Tibial nerve (tissue), 3 donors: ENCODE measurements around the gene ATP6V0E2.

Source experiments
- POLR2A ChIP-seq, 2 donors: fragments of 450-650 bp; IDR thresholded peaks; one replicate each; pipeline ENCODE4 v1.6.1; 2017; ENCODE audit warnings: antibody characterized with exemption in 2 of 2, mild to moderate bottlenecking in 2 of 2, moderate library complexity in 2 of 2
- TF ChIP-seq, protein P1 (sequence below), 5 experiments: fragments of 200-600 bp in 3 of 5; fragments of 450-650 bp in 2 of 5; sonication (generic) in 3 of 5; IDR thresholded peaks; one replicate each; pipeline ENCODE4 v1.5.1; 2016 to 2019; ENCODE audit warnings: antibody characterized with exemption in 5 of 5, mild to moderate bottlenecking in 3 of 5, moderate library complexity in 2 of 5

- TF ChIP-seq, protein P1, sequence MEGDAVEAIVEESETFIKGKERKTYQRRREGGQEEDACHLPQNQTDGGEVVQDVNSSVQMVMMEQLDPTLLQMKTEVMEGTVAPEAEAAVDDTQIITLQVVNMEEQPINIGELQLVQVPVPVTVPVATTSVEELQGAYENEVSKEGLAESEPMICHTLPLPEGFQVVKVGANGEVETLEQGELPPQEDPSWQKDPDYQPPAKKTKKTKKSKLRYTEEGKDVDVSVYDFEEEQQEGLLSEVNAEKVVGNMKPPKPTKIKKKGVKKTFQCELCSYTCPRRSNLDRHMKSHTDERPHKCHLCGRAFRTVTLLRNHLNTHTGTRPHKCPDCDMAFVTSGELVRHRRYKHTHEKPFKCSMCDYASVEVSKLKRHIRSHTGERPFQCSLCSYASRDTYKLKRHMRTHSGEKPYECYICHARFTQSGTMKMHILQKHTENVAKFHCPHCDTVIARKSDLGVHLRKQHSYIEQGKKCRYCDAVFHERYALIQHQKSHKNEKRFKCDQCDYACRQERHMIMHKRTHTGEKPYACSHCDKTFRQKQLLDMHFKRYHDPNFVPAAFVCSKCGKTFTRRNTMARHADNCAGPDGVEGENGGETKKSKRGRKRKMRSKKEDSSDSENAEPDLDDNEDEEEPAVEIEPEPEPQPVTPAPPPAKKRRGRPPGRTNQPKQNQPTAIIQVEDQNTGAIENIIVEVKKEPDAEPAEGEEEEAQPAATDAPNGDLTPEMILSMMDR (IDR thresholded peaks at IDR 0.05) = no peak
- TF ChIP-seq POLR2A (IDR thresholded peaks at IDR 0.05) = no peak
Measured at GRCh38 chr7:149825567-149826343, 48.0 kb upstream of the ATP6V0E2 start.
